ENCODE data around the gene KIF9. TPM values are rescaled to one million over a fixed set of nuclear protein-coding genes. Genes with fewer than 3 reads are reported as not detected.

Gene KIF9, protein sequence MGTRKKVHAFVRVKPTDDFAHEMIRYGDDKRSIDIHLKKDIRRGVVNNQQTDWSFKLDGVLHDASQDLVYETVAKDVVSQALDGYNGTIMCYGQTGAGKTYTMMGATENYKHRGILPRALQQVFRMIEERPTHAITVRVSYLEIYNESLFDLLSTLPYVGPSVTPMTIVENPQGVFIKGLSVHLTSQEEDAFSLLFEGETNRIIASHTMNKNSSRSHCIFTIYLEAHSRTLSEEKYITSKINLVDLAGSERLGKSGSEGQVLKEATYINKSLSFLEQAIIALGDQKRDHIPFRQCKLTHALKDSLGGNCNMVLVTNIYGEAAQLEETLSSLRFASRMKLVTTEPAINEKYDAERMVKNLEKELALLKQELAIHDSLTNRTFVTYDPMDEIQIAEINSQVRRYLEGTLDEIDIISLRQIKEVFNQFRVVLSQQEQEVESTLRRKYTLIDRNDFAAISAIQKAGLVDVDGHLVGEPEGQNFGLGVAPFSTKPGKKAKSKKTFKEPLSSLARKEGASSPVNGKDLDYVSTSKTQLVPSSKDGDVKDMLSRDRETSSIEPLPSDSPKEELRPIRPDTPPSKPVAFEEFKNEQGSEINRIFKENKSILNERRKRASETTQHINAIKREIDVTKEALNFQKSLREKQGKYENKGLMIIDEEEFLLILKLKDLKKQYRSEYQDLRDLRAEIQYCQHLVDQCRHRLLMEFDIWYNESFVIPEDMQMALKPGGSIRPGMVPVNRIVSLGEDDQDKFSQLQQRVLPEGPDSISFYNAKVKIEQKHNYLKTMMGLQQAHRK
- 1 to 10 TPM; 8.3 to 8.8 TPM for total RNA-seq

DNA sequence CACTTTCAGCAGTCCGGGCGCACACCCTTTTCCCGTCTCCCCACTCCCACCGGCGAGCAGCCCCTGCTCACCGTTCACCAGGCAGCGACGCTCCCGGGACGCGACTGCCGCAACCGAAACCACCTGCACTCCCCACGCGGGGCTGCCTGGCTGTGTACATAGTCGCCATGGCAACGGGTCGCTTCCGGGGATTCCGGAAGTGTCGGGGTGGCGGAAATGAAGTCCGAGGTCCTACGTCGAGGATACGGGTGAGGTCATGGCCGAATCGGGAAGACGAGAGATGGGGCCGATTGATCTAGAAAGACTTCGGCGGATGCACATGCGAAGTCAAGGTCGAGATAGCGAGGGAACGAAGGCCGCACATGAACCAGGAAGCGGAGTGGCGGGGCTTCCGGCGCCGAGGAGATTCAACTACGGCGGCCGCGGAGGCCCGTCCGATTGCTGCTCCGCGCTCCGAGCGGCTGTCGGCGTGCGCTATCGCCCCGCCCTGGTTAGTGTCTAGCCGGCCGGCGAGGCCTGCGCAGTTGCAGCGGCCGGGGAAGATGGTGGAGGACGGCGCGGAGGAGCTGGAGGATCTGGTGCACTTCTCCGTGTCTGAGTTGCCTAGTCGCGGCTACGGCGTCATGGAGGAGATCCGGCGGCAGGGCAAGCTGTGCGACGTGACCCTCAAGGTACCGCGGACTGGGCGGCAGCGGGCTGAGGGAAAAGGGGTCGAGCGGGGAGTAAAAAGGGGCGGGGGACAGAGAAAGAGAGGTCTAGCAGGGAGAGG, at the start of gene KIF9, which contains the start of gene KLHL18:
Gene KIF9, minus strand, starts transcription at position 376 of the 769 bp plus-strand sequence. CDS start 5,425 bp downstream, outside the sequence.
Gene KLHL18, plus strand, starts transcription at position 521 of the 769 bp plus-strand sequence. Its CDS starts 22 bp downstream, at position 543.
- no peaks in the 10 kb centered on the region for H3K9me3 Mint-ChIP-seq
- TF ChIP-seq, protein P1, sequence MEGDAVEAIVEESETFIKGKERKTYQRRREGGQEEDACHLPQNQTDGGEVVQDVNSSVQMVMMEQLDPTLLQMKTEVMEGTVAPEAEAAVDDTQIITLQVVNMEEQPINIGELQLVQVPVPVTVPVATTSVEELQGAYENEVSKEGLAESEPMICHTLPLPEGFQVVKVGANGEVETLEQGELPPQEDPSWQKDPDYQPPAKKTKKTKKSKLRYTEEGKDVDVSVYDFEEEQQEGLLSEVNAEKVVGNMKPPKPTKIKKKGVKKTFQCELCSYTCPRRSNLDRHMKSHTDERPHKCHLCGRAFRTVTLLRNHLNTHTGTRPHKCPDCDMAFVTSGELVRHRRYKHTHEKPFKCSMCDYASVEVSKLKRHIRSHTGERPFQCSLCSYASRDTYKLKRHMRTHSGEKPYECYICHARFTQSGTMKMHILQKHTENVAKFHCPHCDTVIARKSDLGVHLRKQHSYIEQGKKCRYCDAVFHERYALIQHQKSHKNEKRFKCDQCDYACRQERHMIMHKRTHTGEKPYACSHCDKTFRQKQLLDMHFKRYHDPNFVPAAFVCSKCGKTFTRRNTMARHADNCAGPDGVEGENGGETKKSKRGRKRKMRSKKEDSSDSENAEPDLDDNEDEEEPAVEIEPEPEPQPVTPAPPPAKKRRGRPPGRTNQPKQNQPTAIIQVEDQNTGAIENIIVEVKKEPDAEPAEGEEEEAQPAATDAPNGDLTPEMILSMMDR (IDR thresholded peaks at IDR 0.05): no peak
- ATAC-seq (peak; percentile 92), DNase-seq (peak; percentile 97)
- CTCF ChIA-PET: interaction anchor here (0.6 to 2.4 kb wide), 3 partner anchors 10 to 118 kb away, joined by 3 to 10 read pairs (median 3); partner anchors contain the start of gene SETD2
- peaks cover 17% of the 10 kb centered on the region for H3K36me3 Mint-ChIP-seq (ENCODE audit: low read depth)
- POLR2A ChIA-PET: interaction anchor here (0.6 to 2.3 kb wide), 7 partner anchors 9 to 360 kb away, joined by 3 to 10 read pairs (median 5); no protein-coding TSS in a partner anchor
- peak within 1 kb of the TSS; percentile 98 for H3K4me3 Mint-ChIP-seq
- H3K27ac Mint-ChIP-seq: peak within 1 kb of the TSS; percentile 100
- no peaks in the 10 kb centered on the region for H3K27me3 Mint-ChIP-seq
- intact Hi-C loops (cut with micrococcal nuclease): no loop called here
- H3K4me1 Mint-ChIP-seq (ENCODE audit: low read depth): peaks cover 33% of the 10 kb centered on the region

DNA sequence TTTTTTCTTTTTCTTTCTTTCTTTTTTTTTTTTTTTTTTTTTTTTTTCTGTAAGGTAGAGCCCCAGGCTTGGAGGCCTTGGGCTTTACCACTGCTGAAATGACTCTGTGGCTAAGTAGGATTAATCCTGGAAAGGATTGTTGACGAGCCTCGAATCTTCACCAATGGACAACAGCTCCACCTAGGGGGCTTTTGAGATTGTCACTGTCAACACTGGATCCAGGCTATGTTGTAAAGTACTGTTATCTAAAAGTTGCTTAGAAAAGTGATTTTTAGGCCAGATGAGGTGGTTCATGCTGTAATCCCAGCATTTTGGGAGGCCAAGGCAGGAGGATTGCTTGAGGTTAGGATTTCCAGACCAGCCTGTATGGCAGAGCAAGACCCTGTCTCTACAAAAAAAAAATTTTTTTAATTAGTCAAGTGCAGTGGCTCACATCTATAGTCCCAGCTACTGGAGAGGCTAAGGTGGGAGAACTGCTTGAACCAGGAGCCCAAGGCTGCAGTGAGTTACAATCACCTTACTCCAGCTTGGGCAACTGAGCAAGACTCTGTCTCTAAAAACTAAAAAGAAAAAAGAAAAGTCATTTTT, 41.8 kb upstream of the KIF9 start:
- TF ChIP-seq, protein P1 (IDR thresholded peaks at IDR 0.05): peak; percentile 81
- peaks cover 22% of the 10 kb centered on the region for H3K36me3 Mint-ChIP-seq (ENCODE audit: low read depth)
- peaks cover 4% of the 10 kb centered on the region for H3K4me1 Mint-ChIP-seq (ENCODE audit: low read depth)
- no peaks in the 10 kb centered on the region for H3K27me3 Mint-ChIP-seq
- ChIA-PET POLR2A (interaction anchor here (0.6 kb wide), 1 partner anchor 411 kb away, joined by 5 read pairs; no protein-coding TSS in a partner anchor), CTCF (interaction anchor here (0.6 to 5.7 kb wide), 20 partner anchors 9 to 473 kb away, joined by 3 to 28 read pairs (median 4); partner anchors contain the start of gene SETD2)
- H3K4me3 Mint-ChIP-seq: no peak overlapping the region
- H3K9me3 Mint-ChIP-seq: no peaks in the 10 kb centered on the region
- ATAC-seq (peak; percentile 64), DNase-seq (peak; percentile 58)
- no peak overlapping the region for H3K27ac Mint-ChIP-seq
- intact Hi-C loops (cut with micrococcal nuclease): no loop called here

DNA sequence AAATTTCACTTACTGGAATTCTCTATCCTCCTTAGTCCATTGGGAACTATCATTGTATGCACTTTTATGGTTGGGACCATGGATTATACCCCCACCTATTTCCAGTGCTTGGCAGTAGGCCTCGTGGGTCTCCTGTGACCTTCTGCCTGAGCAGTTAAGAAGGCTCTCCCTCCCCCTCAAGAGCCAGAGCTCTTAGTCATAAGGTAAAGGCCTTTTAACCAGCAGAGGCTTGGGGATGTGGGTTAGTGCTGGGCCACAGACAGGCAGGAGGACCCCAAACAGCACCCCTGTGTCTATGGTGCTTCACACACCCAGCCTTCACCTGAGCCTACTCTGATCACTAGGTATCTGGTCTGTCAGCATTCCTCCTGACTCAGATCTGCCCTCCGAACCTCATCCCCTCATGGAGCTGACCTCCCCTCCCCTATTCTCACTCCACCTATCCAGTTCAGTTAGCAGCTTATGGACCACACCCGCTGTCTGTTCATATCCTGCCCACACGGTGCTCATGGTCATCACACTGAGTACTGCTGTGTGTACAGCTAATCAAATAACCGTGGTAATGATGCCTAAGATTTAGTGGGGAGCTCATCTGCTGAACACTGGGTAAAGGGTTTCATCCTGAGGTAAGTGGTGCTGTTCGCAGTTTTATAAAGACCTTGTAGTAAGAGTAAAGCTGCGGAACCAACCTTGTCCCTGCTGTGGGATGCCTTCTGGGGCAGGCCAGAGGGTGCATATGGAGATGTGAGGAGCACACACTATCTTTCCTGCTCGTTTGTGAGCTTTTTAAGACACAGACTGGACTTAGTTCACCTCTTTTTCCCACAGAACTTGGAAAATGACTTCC, 41.1 kb upstream of the KIF9 start:
- CTCF ChIA-PET: interaction anchor here (0.7 to 5.7 kb wide), 21 partner anchors 10 to 472 kb away, joined by 3 to 28 read pairs (median 4); partner anchors contain the start of gene SETD2
- H3K9me3 Mint-ChIP-seq: no peaks in the 10 kb centered on the region
- H3K4me1 Mint-ChIP-seq (ENCODE audit: low read depth): peaks cover 4% of the 10 kb centered on the region
- peaks cover 22% of the 10 kb centered on the region for H3K36me3 Mint-ChIP-seq (ENCODE audit: low read depth)
- intact Hi-C loops (cut with micrococcal nuclease): no loop called here
- H3K27ac Mint-ChIP-seq: peak overlapping the region; percentile 23
- no peaks in the 10 kb centered on the region for H3K27me3 Mint-ChIP-seq
- TF ChIP-seq, protein P1 (IDR thresholded peaks at IDR 0.05): no peak
- DNase-seq (peak; percentile 4), ATAC-seq (peak; percentile 62)
- H3K4me3 Mint-ChIP-seq: no peak overlapping the region
- POLR2A ChIA-PET: interaction anchor here (0.6 kb wide), 1 partner anchor 410 kb away, joined by 5 read pairs; no protein-coding TSS in a partner anchor

DNA sequence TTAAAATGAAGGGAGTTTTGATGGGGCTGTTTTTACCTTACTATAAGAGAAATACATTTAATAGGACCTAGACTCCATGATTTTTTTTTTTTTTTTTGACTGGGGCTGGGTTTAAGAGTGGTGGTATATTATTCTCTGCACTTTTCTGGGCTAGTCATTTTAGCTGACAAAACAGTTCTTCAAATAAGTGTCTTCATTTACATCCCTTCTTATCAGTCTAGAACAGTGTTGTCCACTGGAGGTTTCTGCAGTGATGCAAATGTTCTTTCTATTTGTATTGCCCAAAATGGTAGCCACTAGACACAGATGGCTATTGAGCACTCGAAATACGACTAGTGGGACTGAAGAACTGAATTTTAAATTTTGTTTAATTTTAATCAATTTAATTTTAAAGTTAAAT, 37.4 kb upstream of the KIF9 start:
- TF ChIP-seq, protein P1 (IDR thresholded peaks at IDR 0.05): no peak
- CTCF ChIA-PET: interaction anchor here (1.0 kb wide), 1 partner anchor 9 kb away, joined by 3 read pairs; no protein-coding TSS in a partner anchor
- intact Hi-C loops (cut with micrococcal nuclease): no loop called here
- Mint-ChIP-seq H3K27ac (no peak overlapping the region), H3K9me3 (no peaks in the 10 kb centered on the region), H3K27me3 (no peaks in the 10 kb centered on the region), H3K4me1 (ENCODE audit: low read depth) (peaks cover 4% of the 10 kb centered on the region), H3K4me3 (no peak overlapping the region), H3K36me3 (ENCODE audit: low read depth) (peaks cover 20% of the 10 kb centered on the region)
- DNase-seq (no peak), ATAC-seq (no peak)
- POLR2A ChIA-PET: no interaction called here

All from activated CD8-positive, alpha-beta T cell treated with anti-CD3 and anti-CD28 coated beads for 36 hours (primary cell).